GM12878 (cell line): ENCODE measurements around the gene GZMM.

Source experiments
- ATF7 ChIP-seq: fragments of 450-650 bp; IDR thresholded peaks from 2 replicates; pipeline ENCODE4 v1.6.1; 2016; ENCODE audit warnings: low read depth, mild to moderate bottlenecking
- KDM1A ChIP-seq: fragments of 200-600 bp; sonication (generic); IDR thresholded peaks from 2 replicates; pipeline ENCODE4 v1.6.1; 2016; ENCODE audit warnings: borderline replicate concordance
- MYC ChIP-seq: IDR thresholded peaks from 2 replicates; pipeline ENCODE4 v1.6.1; 2011; ENCODE audit warnings: mild to moderate bottlenecking, low read length, moderate library complexity, inconsistent platforms; ENCODE audit not compliant: insufficient read depth, insufficient replicate concordance, insufficient read length, severe bottlenecking
- NFYB ChIP-seq: IDR thresholded peaks from 2 replicates; pipeline ENCODE4 v1.6.1; 2011; ENCODE audit warnings: low read depth, mild to moderate bottlenecking, low read length, improper control_type of control experiment, moderate library complexity; ENCODE audit not compliant: insufficient read depth
- POLR2A ChIP-seq: IDR thresholded peaks from 2 replicates; pipeline ENCODE4 v1.6.1; 2011; ENCODE audit warnings: low read depth, mild to moderate bottlenecking, low read length
- POLR2AphosphoS5 ChIP-seq: IDR thresholded peaks from 2 replicates; pipeline ENCODE4 v1.6.1; 2011; ENCODE audit warnings: mild to moderate bottlenecking, low read length, inconsistent platforms
- RELA ChIP-seq: fragments of 450-650 bp; IDR thresholded peaks from 2 replicates; pipeline ENCODE4 v1.8.0; 2014; ENCODE audit warnings: borderline replicate concordance; ENCODE audit not compliant: partially characterized antibody
- SP1 ChIP-seq: IDR thresholded peaks from one replicate; pipeline ENCODE4 v1.6.1; 2011; ENCODE audit warnings: low read depth, low read length
- TF ChIP-seq, protein P1 (sequence below): IDR thresholded peaks from 2 replicates; pipeline ENCODE4 v1.6.1; 2012; ENCODE audit warnings: mild to moderate bottlenecking, low read depth, low read length
- TF ChIP-seq, protein P2 (sequence below), 3 experiments: IDR thresholded peaks in 2 of 3; conservative IDR thresholded peaks in 1 of 3; 2 replicates each; pipeline ENCODE4 v1.5.1; 2011; ENCODE audit warnings: low read depth in 3 of 3, low read length in 3 of 3, mild to moderate bottlenecking in 3 of 3, control low read depth in 2 of 3, moderate library complexity in 2 of 3, inconsistent platforms in 1 of 3, mixed read lengths in 1 of 3; ENCODE audit not compliant: control insufficient read depth in 2 of 3, insufficient read depth in 1 of 3; ENCODE audit errors: extremely low read depth in 1 of 3
- TF ChIP-seq, protein P3 (sequence below): IDR thresholded peaks from 2 replicates; pipeline ENCODE4 v1.6.1; 2011; ENCODE audit warnings: mild to moderate bottlenecking, low read depth, low read length, moderate library complexity; ENCODE audit not compliant: insufficient replicate concordance
- TF ChIP-seq, protein P4 (sequence below): IDR thresholded peaks from 2 replicates; pipeline ENCODE4 v1.6.1; 2011; ENCODE audit warnings: borderline replicate concordance, low read depth, mild to moderate bottlenecking, moderate library complexity, low read length; ENCODE audit not compliant: insufficient read depth, poor library complexity, severe bottlenecking

DNA sequence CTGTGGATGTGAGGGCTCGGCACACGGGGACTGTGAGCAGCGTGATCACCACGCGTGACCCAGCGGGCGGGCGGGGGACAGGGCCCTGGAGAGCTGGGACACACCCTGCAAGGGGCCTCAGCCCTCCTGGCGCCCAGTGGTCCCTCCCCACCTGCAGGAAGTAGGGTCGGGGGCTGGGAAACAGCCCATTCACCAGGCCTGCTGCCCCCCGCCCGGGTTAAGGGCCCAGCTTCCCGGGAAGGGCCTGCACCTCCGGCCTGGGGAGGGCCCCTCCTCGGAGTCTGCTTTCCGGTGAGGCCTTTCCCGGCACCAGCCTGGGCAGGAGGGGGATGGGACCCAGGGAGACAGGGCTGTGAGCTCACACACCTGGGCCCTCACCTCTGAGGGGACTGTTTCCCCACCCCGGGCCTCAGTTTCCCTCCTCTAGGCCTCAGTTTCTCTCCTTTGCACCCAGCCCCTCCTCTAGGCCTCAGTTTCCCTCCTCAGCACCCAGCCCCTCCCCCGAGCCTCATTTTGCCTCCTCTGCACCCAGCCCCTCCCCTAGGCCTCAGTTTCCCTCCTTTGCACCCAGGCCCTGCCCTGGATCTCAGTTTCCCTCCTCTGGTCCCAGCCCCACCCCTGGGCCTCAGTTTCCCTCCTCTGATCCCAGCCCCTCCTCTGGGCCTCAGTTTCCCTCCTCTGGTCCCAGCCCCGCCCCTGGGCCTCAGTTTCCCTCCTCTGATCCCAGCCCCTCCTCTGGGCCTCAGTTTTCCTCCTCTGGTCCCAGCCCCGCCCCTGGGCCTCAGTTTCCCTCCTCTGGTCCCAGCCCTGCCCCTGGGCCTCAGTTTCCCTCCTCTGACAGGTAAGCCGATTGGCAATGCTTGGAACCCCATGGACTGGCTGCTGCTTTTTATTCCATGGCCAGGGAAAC is 49.4 kb upstream of the GZMM start:
- TF ChIP-seq, protein P1, sequence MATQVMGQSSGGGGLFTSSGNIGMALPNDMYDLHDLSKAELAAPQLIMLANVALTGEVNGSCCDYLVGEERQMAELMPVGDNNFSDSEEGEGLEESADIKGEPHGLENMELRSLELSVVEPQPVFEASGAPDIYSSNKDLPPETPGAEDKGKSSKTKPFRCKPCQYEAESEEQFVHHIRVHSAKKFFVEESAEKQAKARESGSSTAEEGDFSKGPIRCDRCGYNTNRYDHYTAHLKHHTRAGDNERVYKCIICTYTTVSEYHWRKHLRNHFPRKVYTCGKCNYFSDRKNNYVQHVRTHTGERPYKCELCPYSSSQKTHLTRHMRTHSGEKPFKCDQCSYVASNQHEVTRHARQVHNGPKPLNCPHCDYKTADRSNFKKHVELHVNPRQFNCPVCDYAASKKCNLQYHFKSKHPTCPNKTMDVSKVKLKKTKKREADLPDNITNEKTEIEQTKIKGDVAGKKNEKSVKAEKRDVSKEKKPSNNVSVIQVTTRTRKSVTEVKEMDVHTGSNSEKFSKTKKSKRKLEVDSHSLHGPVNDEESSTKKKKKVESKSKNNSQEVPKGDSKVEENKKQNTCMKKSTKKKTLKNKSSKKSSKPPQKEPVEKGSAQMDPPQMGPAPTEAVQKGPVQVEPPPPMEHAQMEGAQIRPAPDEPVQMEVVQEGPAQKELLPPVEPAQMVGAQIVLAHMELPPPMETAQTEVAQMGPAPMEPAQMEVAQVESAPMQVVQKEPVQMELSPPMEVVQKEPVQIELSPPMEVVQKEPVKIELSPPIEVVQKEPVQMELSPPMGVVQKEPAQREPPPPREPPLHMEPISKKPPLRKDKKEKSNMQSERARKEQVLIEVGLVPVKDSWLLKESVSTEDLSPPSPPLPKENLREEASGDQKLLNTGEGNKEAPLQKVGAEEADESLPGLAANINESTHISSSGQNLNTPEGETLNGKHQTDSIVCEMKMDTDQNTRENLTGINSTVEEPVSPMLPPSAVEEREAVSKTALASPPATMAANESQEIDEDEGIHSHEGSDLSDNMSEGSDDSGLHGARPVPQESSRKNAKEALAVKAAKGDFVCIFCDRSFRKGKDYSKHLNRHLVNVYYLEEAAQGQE = no peak
- TF ChIP-seq, protein P2, sequence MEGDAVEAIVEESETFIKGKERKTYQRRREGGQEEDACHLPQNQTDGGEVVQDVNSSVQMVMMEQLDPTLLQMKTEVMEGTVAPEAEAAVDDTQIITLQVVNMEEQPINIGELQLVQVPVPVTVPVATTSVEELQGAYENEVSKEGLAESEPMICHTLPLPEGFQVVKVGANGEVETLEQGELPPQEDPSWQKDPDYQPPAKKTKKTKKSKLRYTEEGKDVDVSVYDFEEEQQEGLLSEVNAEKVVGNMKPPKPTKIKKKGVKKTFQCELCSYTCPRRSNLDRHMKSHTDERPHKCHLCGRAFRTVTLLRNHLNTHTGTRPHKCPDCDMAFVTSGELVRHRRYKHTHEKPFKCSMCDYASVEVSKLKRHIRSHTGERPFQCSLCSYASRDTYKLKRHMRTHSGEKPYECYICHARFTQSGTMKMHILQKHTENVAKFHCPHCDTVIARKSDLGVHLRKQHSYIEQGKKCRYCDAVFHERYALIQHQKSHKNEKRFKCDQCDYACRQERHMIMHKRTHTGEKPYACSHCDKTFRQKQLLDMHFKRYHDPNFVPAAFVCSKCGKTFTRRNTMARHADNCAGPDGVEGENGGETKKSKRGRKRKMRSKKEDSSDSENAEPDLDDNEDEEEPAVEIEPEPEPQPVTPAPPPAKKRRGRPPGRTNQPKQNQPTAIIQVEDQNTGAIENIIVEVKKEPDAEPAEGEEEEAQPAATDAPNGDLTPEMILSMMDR (IDR thresholded peaks at IDR 0.05 in 2 of 3, conservative IDR thresholded peaks at IDR 0.05 in 1 of 3; ENCODE audit: control insufficient read depth in 2 of 3, extremely low read depth in 1 of 3, insufficient read depth in 1 of 3, low read depth in 3 of 3, low read length in 3 of 3) = no peak
- TF ChIP-seq, protein P3, sequence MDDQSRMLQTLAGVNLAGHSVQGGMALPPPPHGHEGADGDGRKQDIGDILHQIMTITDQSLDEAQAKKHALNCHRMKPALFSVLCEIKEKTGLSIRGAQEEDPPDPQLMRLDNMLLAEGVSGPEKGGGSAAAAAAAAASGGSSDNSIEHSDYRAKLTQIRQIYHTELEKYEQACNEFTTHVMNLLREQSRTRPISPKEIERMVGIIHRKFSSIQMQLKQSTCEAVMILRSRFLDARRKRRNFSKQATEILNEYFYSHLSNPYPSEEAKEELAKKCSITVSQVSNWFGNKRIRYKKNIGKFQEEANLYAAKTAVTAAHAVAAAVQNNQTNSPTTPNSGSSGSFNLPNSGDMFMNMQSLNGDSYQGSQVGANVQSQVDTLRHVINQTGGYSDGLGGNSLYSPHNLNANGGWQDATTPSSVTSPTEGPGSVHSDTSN = no peak
- TF ChIP-seq POLR2A (no peak), RELA (no peak), NFYB (no peak), POLR2AphosphoS5 (no peak), SP1 (no peak), KDM1A (no peak), ATF7 (no peak), MYC (no peak)
- TF ChIP-seq, protein P4, sequence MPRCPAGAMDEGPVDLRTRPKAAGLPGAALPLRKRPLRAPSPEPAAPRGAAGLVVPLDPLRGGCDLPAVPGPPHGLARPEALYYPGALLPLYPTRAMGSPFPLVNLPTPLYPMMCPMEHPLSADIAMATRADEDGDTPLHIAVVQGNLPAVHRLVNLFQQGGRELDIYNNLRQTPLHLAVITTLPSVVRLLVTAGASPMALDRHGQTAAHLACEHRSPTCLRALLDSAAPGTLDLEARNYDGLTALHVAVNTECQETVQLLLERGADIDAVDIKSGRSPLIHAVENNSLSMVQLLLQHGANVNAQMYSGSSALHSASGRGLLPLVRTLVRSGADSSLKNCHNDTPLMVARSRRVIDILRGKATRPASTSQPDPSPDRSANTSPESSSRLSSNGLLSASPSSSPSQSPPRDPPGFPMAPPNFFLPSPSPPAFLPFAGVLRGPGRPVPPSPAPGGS = no peak
